CD4-positive, CD25-positive, alpha-beta regulatory T cell (primary cell): ENCODE measurements around the gene TCTN2. TPM values are rescaled to one million over a fixed set of nuclear protein-coding genes. Genes with fewer than 3 reads are reported as not detected.

Experiments used
- ATAC-seq, 2 donors: fragments of 150-1000 bp; cut with Tn5 transposase; one replicate each; pipeline ENCODE4 v1.10.0; 2021; ENCODE audit warnings: low read depth in 2 of 2, moderate number of reproducible peaks in 2 of 2, moderate library complexity in 1 of 2
- DNase-seq, 3 donors: peaks; one replicate each; pipeline versions ENCODE4 v3.0.0 to v3.0.0-alpha.2; 2012 to 2022; ENCODE audit warnings: mixed read lengths in 1 of 3
- H3K27ac ChIP-seq: one replicate; pipeline ENCODE4 v1.7.0; 2013; ENCODE audit warnings: mild to moderate bottlenecking, low read length; ENCODE audit not compliant: insufficient read depth, poor library complexity, severe bottlenecking
- H3K27me3 ChIP-seq: one replicate; pipeline ENCODE4 v1.7.0; 2013; ENCODE audit warnings: low read length; ENCODE audit not compliant: control insufficient read depth, insufficient read depth
- H3K36me3 ChIP-seq: one replicate; pipeline ENCODE4 v1.7.0; 2013; ENCODE audit warnings: mild to moderate bottlenecking, low read length, moderate library complexity; ENCODE audit not compliant: control insufficient read depth, insufficient read depth
- H3K4me1 ChIP-seq: 2 replicates; pipeline ENCODE4 v1.7.0; 2013; ENCODE audit warnings: mild to moderate bottlenecking, low read length; ENCODE audit not compliant: insufficient read depth, control insufficient read depth, poor library complexity, severe bottlenecking
- H3K4me3 ChIP-seq: one replicate; pipeline ENCODE4 v1.7.0; 2013; ENCODE audit warnings: low read depth, mild to moderate bottlenecking, low read length, moderate library complexity
- H3K9me3 ChIP-seq, 2 experiments: 1 replicate in 1 of 2; 2 replicates in 1 of 2; pipeline ENCODE4 v1.7.0; 2013; ENCODE audit warnings: low read length in 2 of 2, mild to moderate bottlenecking in 1 of 2, moderate library complexity in 1 of 2; ENCODE audit not compliant: control insufficient read depth in 2 of 2
- H3K27ac Mint-ChIP-seq, 3 donors: one replicate each; pipeline ENCODE4 v1.8.0; 2020 to 2022; ENCODE audit warnings: mild to moderate bottlenecking in 3 of 3, mixed read lengths in 3 of 3, moderate library complexity in 2 of 3
- H3K27me3 Mint-ChIP-seq: one replicate; pipeline ENCODE4 v1.8.0; 2022; ENCODE audit warnings: mild to moderate bottlenecking, mixed read lengths
- H3K36me3 Mint-ChIP-seq: one replicate; pipeline ENCODE4 v1.8.0; 2020; ENCODE audit warnings: mixed read lengths
- H3K4me1 Mint-ChIP-seq, 4 donors: one replicate each; pipeline ENCODE4 v1.8.0; 2020 to 2022; ENCODE audit warnings: mixed read lengths in 4 of 4, mild to moderate bottlenecking in 1 of 4
- H3K4me3 Mint-ChIP-seq, 4 donors: one replicate each; pipeline ENCODE4 v1.8.0; 2020 to 2022; ENCODE audit warnings: mild to moderate bottlenecking in 4 of 4, mixed read lengths in 4 of 4, moderate library complexity in 3 of 4
- H3K9me3 Mint-ChIP-seq, 7 donors: one replicate each; pipeline ENCODE4 v1.8.0; 2020 to 2022; ENCODE audit warnings: mixed read lengths in 7 of 7, mild to moderate bottlenecking in 3 of 7, moderate library complexity in 2 of 7
- polyA plus RNA-seq, 4 donors: library from polyadenylated mRNA; unstranded; fragments of 300-500 nt; fragmentation: Illumina TruSeq; gene quantifications; one replicate each; pipeline ENCODE4 v1.2.3, GENCODE V29; 2021
- total RNA-seq: library from RNA; stranded (reverse); gene quantifications from one replicate; pipeline ENCODE4 v1.2.3, GENCODE V29; 2022

The TCTN2 gene
- total and polyA plus RNA-seq, 5 donors from 2014 or later: 0.11 to 3.7 (median 1.4) TPM

DNA sequence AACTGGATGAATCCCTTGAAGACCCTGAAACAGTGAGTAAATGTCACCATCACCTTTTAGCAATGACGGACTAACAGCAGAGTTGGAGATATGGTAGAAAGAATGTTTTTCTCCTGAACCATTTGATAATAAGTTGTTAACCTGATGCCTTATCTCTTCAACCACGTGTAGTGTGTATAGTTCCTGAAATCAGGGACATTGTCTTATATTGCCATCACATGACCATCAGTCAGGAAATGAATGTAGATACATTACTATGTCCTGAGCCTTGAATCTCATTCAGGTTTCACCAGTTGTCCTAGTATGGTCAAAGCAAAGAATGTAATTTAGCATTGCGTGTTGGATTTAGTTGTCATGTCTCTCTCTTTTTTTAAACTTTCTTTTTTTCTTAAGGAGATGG, 57.0 kb downstream of the TCTN2 start:
- DNase-seq: no peak
- no peaks in the 10 kb centered on the region for H3K27me3 ChIP-seq
- H3K36me3 ChIP-seq: peaks cover 69% of the 10 kb centered on the region
- no peaks in the 10 kb centered on the region for H3K9me3 ChIP-seq
- H3K9me3 Mint-ChIP-seq: no peaks in the 10 kb centered on the region
- peaks cover 0 to 8% (median 6%) of the 10 kb centered on the region in 4 donors for H3K4me1 Mint-ChIP-seq
- H3K36me3 Mint-ChIP-seq: peaks cover 53% of the 10 kb centered on the region
- H3K27me3 Mint-ChIP-seq: no peaks in the 10 kb centered on the region
- peaks cover 6% of the 10 kb centered on the region for H3K4me1 ChIP-seq
- no peak overlapping the region for H3K4me3 Mint-ChIP-seq
- no peak overlapping the region for H3K4me3 ChIP-seq
- no peak overlapping the region for H3K27ac ChIP-seq
- no peak for ATAC-seq
- no peak overlapping the region for H3K27ac Mint-ChIP-seq

DNA sequence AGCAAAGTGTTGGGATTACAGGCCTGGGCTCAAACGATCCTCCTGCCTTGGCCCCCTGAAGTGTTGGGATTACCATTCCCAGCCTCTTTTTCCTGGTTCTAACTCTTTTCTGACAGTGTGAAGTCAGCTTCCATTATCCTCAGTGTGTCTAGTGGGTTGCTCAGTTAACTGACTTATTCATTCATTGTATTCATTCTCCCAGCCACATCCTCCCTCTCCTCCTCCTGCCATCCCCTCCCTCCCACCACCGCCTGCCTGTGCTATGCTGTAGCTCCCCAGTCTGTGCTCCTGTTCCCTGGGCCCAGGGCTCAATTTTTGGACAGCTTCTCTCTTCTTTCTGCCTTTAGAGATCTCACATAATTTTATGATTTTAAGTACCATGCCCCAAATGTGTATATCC, 60.7 kb downstream of the TCTN2 start:
- H3K4me3 Mint-ChIP-seq: no peak overlapping the region

DNA sequence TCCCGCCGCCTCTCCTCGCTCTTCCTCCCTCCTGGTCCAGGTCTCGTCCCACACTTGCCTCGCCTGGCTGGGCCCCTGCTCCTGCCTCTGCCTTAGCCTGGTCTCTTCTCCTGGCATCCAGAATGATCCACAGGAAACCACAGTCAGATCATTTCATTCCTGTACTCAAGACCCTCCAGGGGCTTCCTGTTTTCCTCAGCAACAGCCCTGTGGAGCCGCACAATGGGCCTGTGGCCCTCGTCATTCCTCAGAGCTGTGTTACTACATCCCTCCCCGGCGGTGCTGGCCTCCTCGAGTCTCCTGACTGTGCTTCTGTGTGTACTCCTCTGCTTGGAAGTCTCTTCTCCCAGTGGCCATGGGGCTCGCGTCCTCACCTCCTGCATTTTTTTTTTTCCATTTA, 61.3 kb downstream of the TCTN2 start:
- no peaks in the 10 kb centered on the region for H3K27me3 ChIP-seq
- no peaks in the 10 kb centered on the region for H3K4me1 ChIP-seq
- DNase-seq (no peak), ATAC-seq (no peak)
- Mint-ChIP-seq H3K9me3 (no peaks in the 10 kb centered on the region), H3K4me1 (peaks cover 0 to 2% (median 1%) of the 10 kb centered on the region in 4 donors), H3K27ac (no peak overlapping the region), H3K4me3 (no peak overlapping the region), H3K36me3 (peaks cover 69% of the 10 kb centered on the region), H3K27me3 (no peaks in the 10 kb centered on the region)
- no peak overlapping the region for H3K4me3 ChIP-seq
- H3K36me3 ChIP-seq: peaks cover 85% of the 10 kb centered on the region
- no peak overlapping the region for H3K27ac ChIP-seq
- H3K9me3 ChIP-seq: no peaks in the 10 kb centered on the region

More for the DNA sequence above, 60.7 kb downstream of the TCTN2 start:
- no peak for DNase-seq
- no peak overlapping the region for H3K27ac ChIP-seq
- H3K27me3 ChIP-seq: no peaks in the 10 kb centered on the region
- Mint-ChIP-seq H3K4me1 (peaks cover 0 to 2% (median 1%) of the 10 kb centered on the region in 4 donors), H3K27ac (peak overlapping the region in 1 of 3 donors; percentile 53), H3K9me3 (no peaks in the 10 kb centered on the region), H3K27me3 (no peaks in the 10 kb centered on the region), H3K36me3 (peaks cover 71% of the 10 kb centered on the region)
- no peak for ATAC-seq
- no peak overlapping the region for H3K4me3 ChIP-seq
- H3K36me3 ChIP-seq: peaks cover 84% of the 10 kb centered on the region
- H3K9me3 ChIP-seq: no peaks in the 10 kb centered on the region
- no peaks in the 10 kb centered on the region for H3K4me1 ChIP-seq

DNA sequence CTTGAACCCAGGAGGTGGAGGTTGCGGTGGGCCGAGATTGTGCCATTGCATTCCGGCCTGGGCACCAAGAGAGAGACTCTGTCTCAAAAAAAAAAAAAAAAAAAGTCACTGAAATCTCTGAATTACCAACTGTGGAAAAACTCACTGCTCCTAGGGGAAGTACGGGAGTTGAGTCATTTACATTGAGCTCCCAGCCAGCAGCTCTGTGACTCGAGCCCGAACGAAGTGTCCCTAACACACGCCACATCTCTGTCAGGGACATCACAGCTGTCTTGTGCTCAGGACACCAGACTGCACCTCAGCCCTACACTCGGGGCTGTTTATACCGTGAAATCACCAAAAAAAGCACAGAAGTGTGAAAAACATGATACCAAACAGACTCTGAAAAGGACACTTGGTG, 62.3 kb downstream of the TCTN2 start:
- peaks cover 0 to 2% (median 1%) of the 10 kb centered on the region in 4 donors for H3K4me1 Mint-ChIP-seq
- Histone ChIP-seq H3K9me3 (no peaks in the 10 kb centered on the region), H3K4me3 (no peak overlapping the region), H3K4me1 (no peaks in the 10 kb centered on the region), H3K36me3 (peaks cover 84% of the 10 kb centered on the region), H3K27ac (no peak overlapping the region), H3K27me3 (no peaks in the 10 kb centered on the region)
- ATAC-seq: no peak
- no peak overlapping the region for H3K4me3 Mint-ChIP-seq
- H3K27ac Mint-ChIP-seq: peak overlapping the region in 2 of 3 donors; percentile 14 to 42
- peaks cover 62% of the 10 kb centered on the region for H3K36me3 Mint-ChIP-seq
- no peaks in the 10 kb centered on the region for H3K9me3 Mint-ChIP-seq
- H3K27me3 Mint-ChIP-seq: no peaks in the 10 kb centered on the region
- no peak for DNase-seq

DNA sequence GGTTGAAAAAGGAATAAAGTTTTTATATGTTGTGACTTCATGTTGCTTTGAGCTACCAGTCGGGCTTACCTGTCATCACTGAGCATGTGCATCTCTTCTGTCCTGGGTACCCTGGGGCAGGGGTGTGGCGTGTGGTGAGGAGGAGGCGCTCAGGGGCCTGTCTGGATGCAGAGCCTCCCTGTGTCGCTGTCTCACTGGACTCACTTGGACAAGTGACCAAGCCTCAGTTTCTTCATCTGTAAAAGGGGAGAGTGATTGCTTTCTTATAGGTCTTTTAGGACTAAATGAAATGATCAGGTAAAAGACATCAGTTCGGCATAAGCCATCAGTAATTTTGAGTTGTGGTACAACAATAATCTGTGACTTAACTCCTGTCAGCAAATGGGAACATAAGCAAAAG, 63.4 kb downstream of the TCTN2 start:
- Histone ChIP-seq H3K27ac (no peak overlapping the region), H3K36me3 (peaks cover 83% of the 10 kb centered on the region), H3K9me3 (no peaks in the 10 kb centered on the region), H3K27me3 (no peaks in the 10 kb centered on the region), H3K4me1 (no peaks in the 10 kb centered on the region), H3K4me3 (no peak overlapping the region)
- no peak for DNase-seq
- Mint-ChIP-seq H3K4me3 (no peak overlapping the region), H3K9me3 (no peaks in the 10 kb centered on the region), H3K36me3 (peaks cover 59% of the 10 kb centered on the region), H3K27me3 (no peaks in the 10 kb centered on the region), H3K27ac (peak overlapping the region in 1 of 3 donors; percentile 42), H3K4me1 (peaks cover 0 to 5% (median 1%) of the 10 kb centered on the region in 4 donors)
- no peak for ATAC-seq

DNA sequence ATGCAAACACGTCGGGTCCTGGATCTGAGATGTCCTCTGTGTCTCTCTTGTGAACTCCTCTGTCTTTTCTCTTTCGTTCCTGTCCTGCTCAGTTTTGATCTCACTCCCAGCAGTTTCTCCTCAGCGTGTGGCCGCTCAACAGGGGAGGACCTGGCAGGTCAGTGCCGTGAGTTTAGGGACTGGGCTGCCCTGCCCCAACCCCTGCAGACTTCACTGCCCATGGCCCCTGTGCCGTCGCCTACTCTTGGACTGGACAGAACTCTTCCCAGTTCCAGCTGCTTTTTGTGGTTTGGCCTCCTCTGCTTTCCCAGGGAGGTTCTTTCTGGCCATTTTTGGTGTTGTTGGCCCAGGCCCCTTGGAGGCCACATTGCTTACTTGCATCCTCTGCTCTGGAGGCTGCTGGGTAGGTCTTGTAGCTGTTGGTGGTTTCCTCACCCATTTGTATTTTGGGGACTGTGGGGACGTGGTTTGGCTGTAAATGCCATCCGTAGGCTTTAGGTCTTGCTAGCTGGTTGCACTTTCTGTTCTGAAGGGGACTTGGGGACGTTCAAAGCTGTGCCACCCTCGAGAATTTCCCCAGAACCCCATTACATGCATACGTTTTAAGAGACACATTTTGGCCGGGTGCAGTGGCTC, 71.1 kb downstream of the TCTN2 start:
- peak in 1 of 3 donors; percentile 45 for DNase-seq
- H3K4me3 ChIP-seq: no peak overlapping the region
- peaks cover 0 to 15% (median 8%) of the 10 kb centered on the region in 4 donors for H3K4me1 Mint-ChIP-seq
- no peaks in the 10 kb centered on the region for H3K9me3 Mint-ChIP-seq
- H3K27me3 Mint-ChIP-seq: no peaks in the 10 kb centered on the region
- H3K4me1 ChIP-seq: no peaks in the 10 kb centered on the region
- no peaks in the 10 kb centered on the region for H3K9me3 ChIP-seq
- peaks cover 51% of the 10 kb centered on the region for H3K36me3 Mint-ChIP-seq
- ATAC-seq: no peak
- H3K27me3 ChIP-seq: no peaks in the 10 kb centered on the region
- no peak overlapping the region for H3K4me3 Mint-ChIP-seq
- peaks cover 77% of the 10 kb centered on the region for H3K36me3 ChIP-seq
- no peak overlapping the region for H3K27ac ChIP-seq
- peak overlapping the region; percentile 67 to 91 (median 88) for H3K27ac Mint-ChIP-seq

DNA sequence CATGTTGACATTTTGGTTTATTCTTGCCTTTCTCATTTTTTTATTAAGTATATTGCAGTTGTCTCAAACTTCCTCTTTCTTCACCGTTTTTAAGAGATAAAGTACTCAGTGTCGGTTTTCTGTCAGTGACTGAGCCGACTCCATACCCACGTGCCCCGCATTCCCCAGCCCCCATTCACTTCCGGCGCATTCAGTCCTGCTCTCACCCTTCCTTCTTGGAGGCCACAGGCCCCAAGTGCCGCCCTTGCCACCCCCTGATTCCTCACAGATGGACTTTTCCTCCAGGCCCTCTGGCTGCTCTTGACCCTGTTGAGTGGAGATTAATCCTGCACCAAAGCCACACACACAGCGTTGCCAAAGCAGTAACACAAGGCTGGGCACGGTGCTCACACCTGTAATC, 72.1 kb downstream of the TCTN2 start:
- Mint-ChIP-seq H3K27me3 (no peaks in the 10 kb centered on the region), H3K4me3 (no peak overlapping the region), H3K4me1 (peaks cover 0 to 15% (median 10%) of the 10 kb centered on the region in 4 donors), H3K36me3 (peaks cover 59% of the 10 kb centered on the region), H3K27ac (peak overlapping the region in 2 of 3 donors; percentile 59 to 62), H3K9me3 (no peaks in the 10 kb centered on the region)
- Histone ChIP-seq H3K27me3 (no peaks in the 10 kb centered on the region), H3K27ac (no peak overlapping the region), H3K9me3 (no peaks in the 10 kb centered on the region), H3K4me1 (no peaks in the 10 kb centered on the region), H3K4me3 (no peak overlapping the region), H3K36me3 (peaks cover 77% of the 10 kb centered on the region)
- DNase-seq (no peak), ATAC-seq (no peak)

DNA sequence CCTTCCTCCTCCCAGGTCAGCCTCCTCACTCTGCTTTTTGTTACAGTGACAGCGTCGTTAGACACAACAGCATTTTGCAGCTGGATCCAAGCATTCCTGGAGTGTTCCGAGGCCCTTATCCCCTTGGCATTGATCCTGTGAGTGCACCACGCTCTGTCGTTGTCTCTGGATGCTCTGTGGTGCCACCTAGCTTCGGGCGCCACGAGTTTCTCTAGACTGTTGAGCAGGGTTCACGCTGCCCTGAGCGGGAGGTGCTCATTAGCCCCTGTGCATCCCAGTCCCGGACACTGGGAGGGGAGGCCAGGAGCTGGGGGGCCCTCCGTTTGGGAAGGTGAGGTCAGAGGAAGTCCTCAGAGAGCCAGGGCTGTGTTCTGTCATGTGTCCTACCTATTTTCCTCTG, 73.9 kb downstream of the TCTN2 start:
- DNase-seq: no peak
- peaks cover 79% of the 10 kb centered on the region for H3K36me3 ChIP-seq
- no peaks in the 10 kb centered on the region for H3K27me3 ChIP-seq
- no peak overlapping the region for H3K27ac ChIP-seq
- no peak overlapping the region for H3K4me3 Mint-ChIP-seq
- no peaks in the 10 kb centered on the region for H3K4me1 ChIP-seq
- H3K4me3 ChIP-seq: no peak overlapping the region
- H3K9me3 ChIP-seq: no peaks in the 10 kb centered on the region
- peaks cover 59% of the 10 kb centered on the region for H3K36me3 Mint-ChIP-seq
- no peaks in the 10 kb centered on the region for H3K27me3 Mint-ChIP-seq
- H3K9me3 Mint-ChIP-seq: no peaks in the 10 kb centered on the region
- H3K4me1 Mint-ChIP-seq: peaks cover 0 to 15% (median 7%) of the 10 kb centered on the region in 4 donors
- no peak for ATAC-seq
- H3K27ac Mint-ChIP-seq: peak overlapping the region in 1 of 3 donors; percentile 3
